PC-9 (cell line): ENCODE results near the gene CTAG1A. TPM values are rescaled to one million over a fixed set of nuclear protein-coding genes. Genes with fewer than 3 reads are reported as not detected.

Experiments used
- BruUV-seq: library from RNA; stranded (reverse); fragments of 400-500 nt; replicated peaks from 2 replicates; lab custom pipeline; 2021; lab: Mats Ljungman, UMichigan
- CTCF ChIA-PET: fragments of 300-600 bp; sonication (Branson Sonifier 250); formaldehyde crosslinking; loops from one replicate; lab custom pipeline; 2022; ENCODE audit warnings: antibody characterized with exemption; lab: Charles Lee
- POLR2A ChIA-PET: fragments of 300-600 bp; sonication (Branson Sonifier 250); formaldehyde crosslinking; loops from one replicate; lab custom pipeline; 2022; ENCODE audit warnings: antibody characterized with exemption; ENCODE audit not compliant: unreplicated experiment; lab: Charles Lee
- DNase-seq, 2 experiments: peaks; one replicate each; pipeline versions ENCODE4 v3.0.0 to v3.0.0-alpha.2; 2015 to 2022; ENCODE audit warnings: mixed read lengths in 1 of 2
- H2AFZ ChIP-seq: fragments of 200-600 bp; sonication (generic); 2 replicates; pipeline ENCODE4 v1.8.1; 2017; ENCODE audit warnings: antibody characterized with exemption
- H3F3A ChIP-seq: fragments of 200-600 bp; sonication (generic); 2 replicates; pipeline ENCODE4 v1.8.1; 2017; ENCODE audit warnings: antibody characterized with exemption, mild to moderate bottlenecking, low read depth; ENCODE audit not compliant: insufficient read depth
- H3K27ac ChIP-seq: fragments of 200-600 bp; sonication (generic); 2 replicates; pipeline ENCODE4 v1.6.1; 2016; ENCODE audit warnings: mixed run types
- H3K27me3 ChIP-seq: fragments of 200-600 bp; sonication (generic); 2 replicates; pipeline ENCODE4 v1.6.1; 2016; ENCODE audit warnings: low read depth, mixed run types; ENCODE audit not compliant: insufficient read depth
- H3K36me3 ChIP-seq: fragments of 200-600 bp; sonication (generic); 2 replicates; pipeline ENCODE4 v1.6.1; 2016; ENCODE audit warnings: low read depth, mixed run types
- H3K4me1 ChIP-seq: fragments of 200-600 bp; sonication (generic); replicated peaks from 2 replicates; pipeline ENCODE4 v1.6.1; 2016; ENCODE audit warnings: mixed run types; ENCODE audit not compliant: insufficient read depth
- H3K4me2 ChIP-seq: fragments of 200-600 bp; sonication (generic); 2 replicates; pipeline ENCODE4 v1.6.1; 2017; ENCODE audit warnings: mixed run types
- H3K4me3 ChIP-seq: fragments of 200-600 bp; sonication (generic); 2 replicates; pipeline ENCODE4 v1.6.1; 2016; ENCODE audit warnings: mixed run types
- H3K79me2 ChIP-seq: fragments of 200-600 bp; sonication (generic); 2 replicates; pipeline ENCODE4 v1.6.1; 2017; ENCODE audit warnings: low read depth, mixed run types
- H3K9me2 ChIP-seq: fragments of 200-600 bp; sonication (generic); 2 replicates; pipeline ENCODE4 v1.8.1; 2017; ENCODE audit warnings: mild to moderate bottlenecking; ENCODE audit not compliant: insufficient read depth
- H3K9me3 ChIP-seq: fragments of 200-600 bp; sonication (generic); 2 replicates; pipeline ENCODE4 v1.8.1; 2016; ENCODE audit warnings: low read depth; ENCODE audit not compliant: insufficient read depth
- H4K20me1 ChIP-seq: fragments of 200-600 bp; sonication (generic); 2 replicates; pipeline ENCODE4 v1.8.1; 2017; ENCODE audit not compliant: insufficient read depth
- EZH2 ChIP-seq: fragments of 200-600 bp; sonication (generic); IDR thresholded peaks from 2 replicates; pipeline ENCODE4 v1.8.0; 2017; ENCODE audit warnings: antibody characterized with exemption, low read depth
- intact Hi-C: fragments of 100-400 bp; cut with micrococcal nuclease; formaldehyde crosslinking; loops from one replicate; pipeline ENCODE4 v1.10.0; 2022; ENCODE audit not compliant: unreplicated experiment
- total RNA-seq: library from RNA; stranded (reverse); gene quantifications from 2 replicates; pipeline ENCODE4 v1.2.3, GENCODE V29; 2021
- TF ChIP-seq, protein P1 (sequence below): fragments of 200-600 bp; sonication (generic); conservative IDR thresholded peaks from 2 replicates; pipeline ENCODE4 v1.6.1; 2017; ENCODE audit warnings: mixed run types, antibody characterized with exemption, mild to moderate bottlenecking, moderate library complexity

CTAG1A gene
- total RNA-seq, 1 experiment from 2014 or later: not detected

DNA sequence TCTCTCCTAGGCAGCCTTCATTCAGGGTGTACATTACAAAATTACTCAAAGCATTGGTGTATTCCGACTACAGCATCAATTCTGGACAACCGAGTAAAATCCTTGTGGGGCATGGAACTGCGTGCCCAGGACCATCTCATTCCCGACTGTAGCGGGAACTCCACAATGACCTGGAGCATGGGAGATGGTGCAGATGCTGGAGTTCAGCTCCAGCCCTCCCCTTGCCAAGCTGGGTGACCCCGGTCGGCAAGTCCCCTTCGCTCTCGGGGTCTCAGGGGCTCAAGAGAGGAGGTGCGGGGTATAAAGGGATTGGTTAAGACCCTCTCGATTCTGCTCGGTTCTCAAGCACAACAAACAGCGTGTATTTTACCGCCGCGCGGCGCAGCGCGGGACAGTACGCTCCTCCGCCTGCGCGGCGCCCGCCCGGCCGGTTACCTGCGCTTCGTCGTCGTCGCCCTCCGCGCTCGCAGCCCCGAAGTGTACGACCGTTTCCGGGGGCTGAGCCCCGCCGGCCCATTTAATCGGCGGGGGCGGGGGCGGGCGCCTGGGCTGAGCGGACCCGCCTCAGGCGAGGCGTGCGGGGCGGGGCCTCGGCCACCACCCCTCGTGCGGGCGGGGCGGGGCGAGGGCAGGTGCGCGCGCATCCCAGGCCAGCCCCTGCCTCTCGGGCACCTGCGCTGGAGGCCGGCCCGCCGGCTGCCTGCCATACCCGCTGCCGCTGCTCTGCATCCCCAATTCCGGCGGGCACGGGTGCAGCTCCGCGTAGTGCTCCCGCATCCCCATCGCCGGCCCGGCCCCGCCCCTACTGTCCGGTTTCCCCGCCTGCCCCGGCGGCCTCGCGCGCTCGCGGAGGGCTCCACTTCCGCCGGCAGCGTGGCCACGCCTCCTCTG, 38.3 kb upstream of the CTAG1A start, which contains the start of gene G6PD:
Gene G6PD (minus strand): TSS at position 493 of the 891 bp plus-strand sequence. CDS start 691 bp downstream, outside the sequence.
- H3K4me1 ChIP-seq: peaks cover 34% of the 10 kb centered on the region
- ChIA-PET CTCF (interaction anchor here (0.6 to 0.9 kb wide), 2 partner anchors 173 kb away, joined by 3 to 12 read pairs; no protein-coding TSS in a partner anchor), POLR2A (interaction anchor here (0.6 to 0.7 kb wide), 3 partner anchors 50 to 576 kb away, joined by 3 to 6 read pairs (median 3); no protein-coding TSS in a partner anchor)
- H3K9me2 ChIP-seq: no peaks in the 10 kb centered on the region
- DNase-seq: peak; percentile 59 to 95
- peak within 1 kb of the TSS; percentile 100 for H3K27ac ChIP-seq
- H3K27me3 ChIP-seq: no peaks in the 10 kb centered on the region
- peaks cover 26% of the 10 kb centered on the region for H3K36me3 ChIP-seq
- peaks cover 59% of the 10 kb centered on the region for H3F3A ChIP-seq
- H3K4me2 ChIP-seq: peak within 1 kb of the TSS; percentile 99
- intact Hi-C loops: loop anchor here (1.0 kb wide), 1 partner anchor 575 kb away; the partner anchor contains the start of gene HCFC1
- H3K9me3 ChIP-seq: no peaks in the 10 kb centered on the region
- peak within 1 kb of the TSS; percentile 99 for H3K4me3 ChIP-seq
- H3K79me2 ChIP-seq: peaks cover 81% of the 10 kb centered on the region
- TF ChIP-seq, protein P1, sequence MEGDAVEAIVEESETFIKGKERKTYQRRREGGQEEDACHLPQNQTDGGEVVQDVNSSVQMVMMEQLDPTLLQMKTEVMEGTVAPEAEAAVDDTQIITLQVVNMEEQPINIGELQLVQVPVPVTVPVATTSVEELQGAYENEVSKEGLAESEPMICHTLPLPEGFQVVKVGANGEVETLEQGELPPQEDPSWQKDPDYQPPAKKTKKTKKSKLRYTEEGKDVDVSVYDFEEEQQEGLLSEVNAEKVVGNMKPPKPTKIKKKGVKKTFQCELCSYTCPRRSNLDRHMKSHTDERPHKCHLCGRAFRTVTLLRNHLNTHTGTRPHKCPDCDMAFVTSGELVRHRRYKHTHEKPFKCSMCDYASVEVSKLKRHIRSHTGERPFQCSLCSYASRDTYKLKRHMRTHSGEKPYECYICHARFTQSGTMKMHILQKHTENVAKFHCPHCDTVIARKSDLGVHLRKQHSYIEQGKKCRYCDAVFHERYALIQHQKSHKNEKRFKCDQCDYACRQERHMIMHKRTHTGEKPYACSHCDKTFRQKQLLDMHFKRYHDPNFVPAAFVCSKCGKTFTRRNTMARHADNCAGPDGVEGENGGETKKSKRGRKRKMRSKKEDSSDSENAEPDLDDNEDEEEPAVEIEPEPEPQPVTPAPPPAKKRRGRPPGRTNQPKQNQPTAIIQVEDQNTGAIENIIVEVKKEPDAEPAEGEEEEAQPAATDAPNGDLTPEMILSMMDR: no peak
- no peak for TF ChIP-seq EZH2
- TSS peak; percentile 52 for BruUV-seq
- H2AFZ ChIP-seq: peak within 1 kb of the TSS; percentile 48; the same call in 1 of the 2 replicates
- H4K20me1 ChIP-seq: peaks cover 12% of the 10 kb centered on the region; the same call in 1 of the 2 replicates

DNA sequence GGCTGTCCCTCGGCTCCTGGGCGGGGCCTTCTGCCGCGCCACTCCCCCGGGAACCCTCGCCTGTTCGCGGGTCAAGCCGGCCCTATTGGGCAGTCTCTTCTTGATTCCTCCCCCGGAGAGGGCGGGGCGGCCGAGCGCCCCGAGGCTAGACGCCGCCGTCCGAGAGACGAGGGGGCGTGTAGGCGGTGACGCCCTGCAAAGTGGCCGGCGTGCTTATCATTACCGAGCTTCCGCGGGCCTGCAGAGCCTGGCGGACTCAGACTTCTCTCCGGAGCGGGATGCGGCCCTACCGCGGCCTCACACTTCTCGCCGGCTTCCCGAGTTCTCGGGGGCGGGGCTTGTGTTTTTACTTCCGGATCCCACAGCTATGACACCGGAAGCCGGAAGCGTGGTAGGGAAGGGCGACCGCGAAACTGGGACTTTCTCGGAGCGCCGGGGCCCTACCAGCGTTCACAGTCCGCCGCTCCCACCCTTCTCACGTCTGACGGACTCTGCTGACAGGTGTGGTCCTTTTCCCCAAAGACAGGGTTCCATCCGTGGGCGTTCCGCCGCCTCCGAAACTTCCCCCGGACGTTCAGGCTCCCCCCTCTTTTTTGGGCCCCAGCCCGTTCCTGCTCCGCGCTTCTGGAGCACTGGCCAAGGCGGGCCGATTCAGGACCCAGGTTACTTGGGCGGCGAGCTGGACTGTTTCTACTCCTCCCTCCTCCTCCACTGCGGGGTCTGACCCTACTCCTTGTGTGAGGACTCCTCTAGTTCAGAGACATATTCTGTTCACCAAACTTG, 37.5 kb upstream of the CTAG1A start, which contains the start of gene IKBKG:
Gene IKBKG (plus strand): TSS at position 376 of the 783 bp plus-strand sequence. CDS start 4,383 bp downstream, outside the sequence.
- Histone ChIP-seq H3K9me3 (no peaks in the 10 kb centered on the region), H4K20me1 (peaks cover 12% of the 10 kb centered on the region; the same call in 1 of the 2 replicates), H3K4me3 (peak within 1 kb of the TSS; percentile 99), H3K36me3 (peaks cover 25% of the 10 kb centered on the region), H3K27ac (peak within 1 kb of the TSS; percentile 100), H3K4me2 (peak within 1 kb of the TSS; percentile 99), H3K4me1 (peaks cover 27% of the 10 kb centered on the region), H3K27me3 (no peaks in the 10 kb centered on the region), H3K79me2 (peaks cover 84% of the 10 kb centered on the region), H2AFZ (peak within 1 kb of the TSS; percentile 48; the same call in 1 of the 2 replicates), H3K9me2 (no peaks in the 10 kb centered on the region), H3F3A (peaks cover 52% of the 10 kb centered on the region)
- TF ChIP-seq EZH2: no peak
- TF ChIP-seq, protein P1: no peak
- intact Hi-C loops: loop anchor here (1.0 kb wide), 1 partner anchor 576 kb away; the partner anchor contains the start of gene HCFC1
- TSS peak; percentile 11 for BruUV-seq
- peak; percentile 82 to 98 for DNase-seq
- ChIA-PET POLR2A (interaction anchor here (0.6 to 0.7 kb wide), 6 partner anchors 15 to 577 kb away, joined by 3 to 6 read pairs (median 3); no protein-coding TSS in a partner anchor), CTCF (interaction anchor here (0.6 kb wide), 1 partner anchor 174 kb away, joined by 3 read pairs; no protein-coding TSS in a partner anchor)

DNA sequence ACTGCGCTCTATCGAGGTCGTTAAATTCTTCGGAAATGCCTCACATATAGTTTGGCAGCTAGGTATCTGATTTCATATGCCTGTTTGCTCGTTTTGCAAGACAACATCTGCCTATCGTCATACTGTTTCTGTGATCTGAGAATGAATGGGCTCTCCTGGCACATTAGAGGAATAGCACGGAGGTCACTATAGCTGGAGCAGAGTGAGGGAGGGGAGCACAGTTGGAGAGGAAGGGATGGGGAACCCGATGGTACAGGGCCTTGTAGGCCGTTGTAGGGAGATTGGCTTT, 37.0 kb upstream of the CTAG1A start:
- peaks cover 25% of the 10 kb centered on the region for H3K36me3 ChIP-seq
- H3F3A ChIP-seq: peaks cover 47% of the 10 kb centered on the region
- H2AFZ ChIP-seq: peak overlapping the region; percentile 48; the same call in 1 of the 2 replicates
- peak overlapping the region; percentile 99 for H3K4me3 ChIP-seq
- H3K27me3 ChIP-seq: no peaks in the 10 kb centered on the region
- ChIA-PET POLR2A (interaction anchor here (0.6 kb wide), 2 partner anchors 56 to 88 kb away, joined by 3 read pairs; no protein-coding TSS in a partner anchor), CTCF (no interaction called here)
- peaks cover 12% of the 10 kb centered on the region; the same call in 1 of the 2 replicates for H4K20me1 ChIP-seq
- DNase-seq: peak in 1 of 2 experiments; percentile 60
- intact Hi-C loops: no loop called here
- no peaks in the 10 kb centered on the region for H3K9me2 ChIP-seq
- peak overlapping the region; percentile 87 for H3K4me2 ChIP-seq
- H3K4me1 ChIP-seq: peaks cover 22% of the 10 kb centered on the region
- peak overlapping the region; percentile 93 for H3K27ac ChIP-seq
- peaks cover 80% of the 10 kb centered on the region for H3K79me2 ChIP-seq
- TF ChIP-seq, protein P1: no peak
- TF ChIP-seq EZH2: no peak
- no TSS peak for BruUV-seq
- H3K9me3 ChIP-seq: no peaks in the 10 kb centered on the region
